ENCODE results near the gene IQGAP2. TPM values are rescaled to one million over a fixed set of nuclear protein-coding genes. Genes with fewer than 3 reads are reported as not detected.

The IQGAP2 gene
- polyA plus RNA-seq, 1 experiment, result 0.01 TPM

DNA sequence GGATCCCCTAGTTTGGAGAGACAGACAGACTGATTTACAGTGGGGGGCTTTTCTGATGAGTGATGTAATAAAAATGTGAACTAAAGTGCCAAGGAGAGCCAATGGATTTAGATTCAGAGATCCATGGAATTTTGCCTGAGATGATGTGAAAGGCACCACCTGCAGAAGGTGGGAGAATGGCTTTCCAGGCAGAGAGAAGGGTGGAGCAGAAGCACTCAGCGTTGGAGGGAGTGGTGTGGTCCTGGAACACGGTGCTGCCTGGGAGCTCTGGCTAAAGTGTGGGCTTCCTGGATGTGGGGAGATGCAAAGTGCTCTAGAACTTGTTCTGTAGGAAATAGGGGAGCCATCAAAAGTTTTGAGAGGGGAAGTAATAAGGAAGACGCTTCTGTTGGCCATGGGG, 57.0 kb downstream of the IQGAP2 start:
- DNase-seq (ENCODE audit: low read depth), result no peak
- ChIA-PET POLR2A (no interaction called here), CTCF (interaction anchor here (0.8 kb wide), 1 partner anchor 49 kb away, joined by 3 read pairs; no protein-coding TSS in a partner anchor)
- H3K4me3 ChIP-seq (ENCODE audit: low read depth, low read length), result no peak overlapping the region
- TF ChIP-seq, protein P1, sequence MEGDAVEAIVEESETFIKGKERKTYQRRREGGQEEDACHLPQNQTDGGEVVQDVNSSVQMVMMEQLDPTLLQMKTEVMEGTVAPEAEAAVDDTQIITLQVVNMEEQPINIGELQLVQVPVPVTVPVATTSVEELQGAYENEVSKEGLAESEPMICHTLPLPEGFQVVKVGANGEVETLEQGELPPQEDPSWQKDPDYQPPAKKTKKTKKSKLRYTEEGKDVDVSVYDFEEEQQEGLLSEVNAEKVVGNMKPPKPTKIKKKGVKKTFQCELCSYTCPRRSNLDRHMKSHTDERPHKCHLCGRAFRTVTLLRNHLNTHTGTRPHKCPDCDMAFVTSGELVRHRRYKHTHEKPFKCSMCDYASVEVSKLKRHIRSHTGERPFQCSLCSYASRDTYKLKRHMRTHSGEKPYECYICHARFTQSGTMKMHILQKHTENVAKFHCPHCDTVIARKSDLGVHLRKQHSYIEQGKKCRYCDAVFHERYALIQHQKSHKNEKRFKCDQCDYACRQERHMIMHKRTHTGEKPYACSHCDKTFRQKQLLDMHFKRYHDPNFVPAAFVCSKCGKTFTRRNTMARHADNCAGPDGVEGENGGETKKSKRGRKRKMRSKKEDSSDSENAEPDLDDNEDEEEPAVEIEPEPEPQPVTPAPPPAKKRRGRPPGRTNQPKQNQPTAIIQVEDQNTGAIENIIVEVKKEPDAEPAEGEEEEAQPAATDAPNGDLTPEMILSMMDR (IDR thresholded peaks at IDR 0.05; ENCODE audit: insufficient read depth, low read depth, low read length), result no peak
- H3K36me3 ChIP-seq (ENCODE audit: control insufficient read depth, insufficient read depth, low read length), result no peaks in the 10 kb centered on the region
- no peaks in the 10 kb centered on the region for H3K27me3 ChIP-seq (ENCODE audit: control insufficient read depth, insufficient read depth, low read length)

DNA sequence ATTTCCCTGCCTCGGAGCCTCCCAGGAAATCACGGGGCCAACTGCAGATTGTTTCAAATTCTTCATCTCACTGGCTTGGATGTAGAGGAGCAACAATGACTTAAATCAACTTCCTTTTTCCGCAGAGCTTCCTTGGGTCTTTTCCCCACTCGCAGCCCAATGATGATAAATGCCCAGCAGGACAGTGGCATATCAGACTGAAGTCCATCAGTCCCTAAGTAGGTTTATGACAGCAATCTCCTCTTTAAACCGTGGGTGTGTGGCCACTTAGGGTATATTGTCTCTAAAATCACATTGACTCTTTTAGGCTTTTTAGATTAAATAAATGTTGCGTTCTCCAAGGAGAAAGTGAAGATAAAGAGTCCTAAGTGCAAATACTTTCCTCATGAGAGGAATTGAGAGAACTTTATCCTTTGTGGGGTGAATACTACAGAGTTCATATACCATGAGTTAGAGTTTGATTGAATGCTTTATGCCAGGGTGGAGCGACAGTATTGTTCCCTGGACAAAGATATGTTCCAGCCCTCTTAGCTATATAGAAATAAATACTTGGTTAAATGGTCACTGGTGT, 59.1 kb downstream of the IQGAP2 start:
- no peaks in the 10 kb centered on the region for H3K36me3 ChIP-seq (ENCODE audit: control insufficient read depth, insufficient read depth, low read length)
- ChIA-PET POLR2A (no interaction called here), CTCF (no interaction called here)
- TF ChIP-seq, protein P1 (IDR thresholded peaks at IDR 0.05; ENCODE audit: insufficient read depth, low read depth, low read length), result no peak
- no peaks in the 10 kb centered on the region for H3K27me3 ChIP-seq (ENCODE audit: control insufficient read depth, insufficient read depth, low read length)
- no peak for DNase-seq (ENCODE audit: low read depth)
- H3K4me3 ChIP-seq (ENCODE audit: low read depth, low read length), result no peak overlapping the region

DNA sequence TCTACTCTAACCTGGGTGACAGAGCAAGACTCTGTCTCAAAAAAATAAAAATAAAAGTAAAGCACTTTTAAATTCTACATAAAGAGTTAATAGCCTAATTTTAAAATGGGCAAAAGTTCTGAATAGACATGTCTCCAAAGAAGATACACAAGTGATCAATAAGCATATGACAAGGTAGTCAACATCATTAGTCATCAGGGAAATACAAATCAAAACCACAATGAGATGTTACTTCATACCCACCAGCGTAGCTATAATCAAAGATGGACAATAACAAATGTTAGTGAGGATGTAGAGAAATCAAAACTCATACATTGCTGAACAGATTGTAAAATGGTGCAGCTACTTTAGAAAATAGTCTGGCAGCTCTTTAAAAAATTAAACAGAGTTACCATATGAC, 64.1 kb downstream of the IQGAP2 start:
- no peaks in the 10 kb centered on the region for H3K27me3 ChIP-seq (ENCODE audit: control insufficient read depth, insufficient read depth, low read length)
- no peaks in the 10 kb centered on the region for H3K36me3 ChIP-seq (ENCODE audit: control insufficient read depth, insufficient read depth, low read length)
- POLR2A ChIA-PET, result no interaction called here
- no peak for DNase-seq (ENCODE audit: low read depth)
- CTCF ChIA-PET, result no interaction called here
- TF ChIP-seq, protein P1 (IDR thresholded peaks at IDR 0.05; ENCODE audit: insufficient read depth, low read depth, low read length), result no peak
- H3K4me3 ChIP-seq (ENCODE audit: low read depth, low read length), result no peak overlapping the region

DNA sequence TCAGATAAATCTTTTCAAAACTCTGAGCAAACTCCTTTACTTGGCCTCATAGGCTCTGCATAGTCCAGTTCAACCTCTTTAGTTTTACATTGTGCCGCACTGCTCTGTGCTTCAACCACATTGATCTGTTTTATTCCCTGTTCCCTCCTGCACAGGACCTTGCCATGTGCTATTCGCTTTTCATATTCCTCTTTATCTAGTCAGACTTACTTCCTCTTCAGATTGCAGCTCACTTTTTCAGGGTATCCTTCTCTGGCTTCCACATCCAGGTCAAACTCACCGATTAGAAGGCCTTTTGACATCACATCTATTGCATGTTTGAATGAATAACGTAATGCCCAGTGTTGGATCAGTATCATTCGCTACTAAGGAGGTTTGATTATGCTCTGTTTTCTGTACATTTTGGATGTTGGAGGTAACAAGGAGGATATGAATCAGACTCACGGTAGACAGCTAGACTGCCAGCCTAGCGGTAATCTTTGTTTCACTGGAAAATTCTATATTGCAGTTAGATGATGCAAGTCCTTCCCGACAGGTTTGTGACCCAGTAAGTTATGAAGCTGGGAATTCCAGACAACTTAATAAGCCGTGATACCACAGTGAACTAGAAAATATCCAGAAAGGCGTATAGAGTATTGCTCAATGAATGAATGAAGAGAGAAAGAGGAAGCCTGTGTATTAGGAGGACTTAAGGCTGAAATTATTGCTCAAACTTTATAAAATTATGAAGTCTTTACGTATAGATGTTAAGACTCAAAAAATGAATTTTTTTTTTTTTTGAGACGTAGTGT, 65.7 kb downstream of the IQGAP2 start:
- POLR2A ChIA-PET, result no interaction called here
- CTCF ChIA-PET, result no interaction called here
- no peak for DNase-seq (ENCODE audit: low read depth)
- no peaks in the 10 kb centered on the region for H3K27me3 ChIP-seq (ENCODE audit: control insufficient read depth, insufficient read depth, low read length)
- TF ChIP-seq, protein P1 (IDR thresholded peaks at IDR 0.05; ENCODE audit: insufficient read depth, low read depth, low read length), result no peak
- H3K36me3 ChIP-seq (ENCODE audit: control insufficient read depth, insufficient read depth, low read length), result no peaks in the 10 kb centered on the region
- no peak overlapping the region for H3K4me3 ChIP-seq (ENCODE audit: low read depth, low read length)

DNA sequence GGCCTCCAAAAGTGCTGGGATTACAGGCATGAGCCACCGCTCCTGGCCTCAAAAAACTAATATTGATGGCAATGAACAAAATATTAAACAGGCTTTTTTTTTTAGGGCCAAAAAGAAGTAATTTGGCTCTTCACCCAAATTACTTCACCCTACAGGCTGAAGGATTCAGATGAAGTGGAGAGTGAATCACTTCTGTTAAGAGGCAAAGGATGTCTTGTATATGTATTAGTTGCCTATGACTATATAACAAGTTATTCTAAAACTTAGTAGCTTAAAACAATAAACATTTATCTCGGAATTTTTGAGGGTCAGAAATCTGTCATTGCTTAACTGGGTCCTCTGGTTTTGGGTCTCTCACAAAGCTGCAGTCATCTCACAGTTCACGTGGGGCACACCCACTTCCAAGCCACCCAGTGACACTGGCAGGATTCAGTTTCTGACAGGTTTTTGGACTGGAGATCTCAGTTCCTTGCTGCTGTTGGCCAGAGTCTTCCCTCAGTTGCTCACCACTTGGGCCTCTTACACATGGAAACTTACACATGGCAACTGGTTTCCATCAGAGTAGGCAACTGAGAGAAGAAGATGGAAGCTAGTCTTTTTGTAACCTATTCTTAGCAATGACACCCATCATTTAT, 66.7 kb downstream of the IQGAP2 start:
- TF ChIP-seq, protein P1 (IDR thresholded peaks at IDR 0.05; ENCODE audit: insufficient read depth, low read depth, low read length), result no peak
- no peaks in the 10 kb centered on the region for H3K27me3 ChIP-seq (ENCODE audit: control insufficient read depth, insufficient read depth, low read length)
- DNase-seq (ENCODE audit: low read depth), result no peak

More for the DNA sequence above, 66.7 kb downstream of the IQGAP2 start:
- ChIA-PET POLR2A (no interaction called here), CTCF (no interaction called here)
- Histone ChIP-seq H3K36me3 (ENCODE audit: control insufficient read depth, insufficient read depth, low read length) (no peaks in the 10 kb centered on the region), H3K4me3 (ENCODE audit: low read depth, low read length) (no peak overlapping the region)
